AG04450 (cell line): ENCODE measurements around the gene OR5H15. TPM values are rescaled to one million over a fixed set of nuclear protein-coding genes. Genes with fewer than 3 reads are reported as not detected.
"Not testable (repeated sequence)": the region's sequence is repeated elsewhere in the genome, so short reads cannot be mapped to it uniquely, and the experiment has no call there.

ENCODE experiments used
- CTCF ChIA-PET: fragments of 300-600, 350-600 bp; formaldehyde crosslinking; extraction: SDS; loops from one replicate; lab custom pipeline; 2022; ENCODE audit warnings: antibody characterized with exemption, inconsistent platforms; lab: Charles Lee
- POLR2A ChIA-PET: fragments of 350-600 bp; formaldehyde crosslinking; extraction: SDS; loops from one replicate; lab custom pipeline; 2021; ENCODE audit warnings: antibody characterized with exemption, inconsistent platforms; lab: Yijun Ruan, JAX
- DNase-seq: peaks from one replicate; pipeline ENCODE4 v3.0.0-alpha.2; 2011; ENCODE audit warnings: low read depth, low spot score
- H3K27ac ChIP-seq: one replicate; pipeline ENCODE4 v1.5.1; 2012; ENCODE audit warnings: low read depth, low read length, control low read depth
- H3K27me3 ChIP-seq: one replicate; pipeline ENCODE4 v1.6.0; 2012; ENCODE audit warnings: low read length; ENCODE audit not compliant: control insufficient read depth, insufficient read depth
- H3K4me3 ChIP-seq: 2 replicates; pipeline ENCODE4 v1.5.1; 2011; ENCODE audit warnings: mild to moderate bottlenecking, low read depth, low read length, control low read depth
- H3K9me3 ChIP-seq: 2 replicates; pipeline ENCODE4 v1.5.1; 2012; ENCODE audit warnings: low read length; ENCODE audit not compliant: control insufficient read depth, insufficient read depth
- CTCF ChIP-seq: IDR thresholded peaks from 2 replicates; pipeline ENCODE4 v1.5.1; 2011; ENCODE audit warnings: low read depth, low read length, control low read depth, inconsistent platforms
- polyA plus RNA-seq: library from polyadenylated mRNA; depleted of rRNA; stranded (reverse); fragments of >200 nt; gene quantifications from 2 replicates; pipeline ENCODE4 v1.2.3, GENCODE V29; 2011

Gene OR5H15
- polyA plus RNA-seq, 1 experiment = not detected

GRCh38 chr3:98147179-98147578 lies 19.3 kb upstream of the OR5H15 start, which contains the start of gene OR5H14:
OR5H14 (plus strand) TSS chr3:98147479; CDS start chr3:98149386, 1,907 bp downstream.
- ChIA-PET POLR2A (no interaction called here), CTCF (no interaction called here)
- TF ChIP-seq CTCF = no peak
- no peak within 1 kb of the TSS for H3K27ac ChIP-seq
- no peak for DNase-seq
- H3K4me3 ChIP-seq = no peak within 1 kb of the TSS
- H3K27me3 ChIP-seq = no peaks in the 10 kb centered on the region
- no peaks in the 10 kb centered on the region for H3K9me3 ChIP-seq

- Histone ChIP-seq H3K9me3 (no peaks in the 10 kb centered on the region), H3K27me3 (no peaks in the 10 kb centered on the region), H3K4me3 (no peak overlapping the region), H3K27ac (no peak overlapping the region)
- no peak for TF ChIP-seq CTCF
- POLR2A ChIA-PET = no interaction called here
- CTCF ChIA-PET = no interaction called here
- DNase-seq = no peak
Observed at GRCh38 chr3:98148751-98149150, 17.7 kb upstream of the OR5H15 start.

GRCh38 chr3:98149456-98149855 lies 17.0 kb upstream of the OR5H15 start:
- POLR2A ChIA-PET, H3K27ac ChIP-seq, H3K9me3 ChIP-seq, H3K4me3 ChIP-seq, H3K27me3 ChIP-seq, CTCF ChIA-PET, DNase-seq: not testable (repeated sequence)

- TF ChIP-seq CTCF = no peak
- H3K27me3 ChIP-seq = no peaks in the 10 kb centered on the region
- H3K4me3 ChIP-seq = no peak overlapping the region
- no peak overlapping the region for H3K27ac ChIP-seq
- ChIA-PET CTCF (no interaction called here), POLR2A (no interaction called here)
- no peaks in the 10 kb centered on the region for H3K9me3 ChIP-seq
- DNase-seq = no peak
Observed at GRCh38 chr3:98151241-98151640, 15.3 kb upstream of the OR5H15 start.

DNA sequence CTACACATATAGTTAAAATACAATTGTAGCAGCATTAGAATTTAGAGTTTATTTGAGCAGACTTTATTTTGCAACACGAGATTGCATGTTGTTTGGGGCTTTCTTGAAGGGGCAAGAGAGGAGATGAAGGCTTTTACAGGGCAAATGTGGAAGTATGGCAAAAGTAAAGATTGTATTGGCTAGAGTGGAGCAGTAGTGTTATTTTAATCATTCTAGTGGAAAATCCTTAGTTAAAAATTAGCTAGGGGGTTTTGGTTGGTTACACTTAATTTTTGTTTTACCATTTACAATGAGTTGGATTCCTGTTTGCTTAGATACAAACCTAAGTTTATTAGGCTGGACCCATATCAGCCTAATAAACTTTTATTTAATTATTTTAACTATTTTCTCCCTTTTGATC lies 4.6 kb downstream of the OR5H15 start:
- no peak overlapping the region for H3K4me3 ChIP-seq
- H3K9me3 ChIP-seq = no peaks in the 10 kb centered on the region
- H3K27me3 ChIP-seq = no peaks in the 10 kb centered on the region
- CTCF ChIA-PET = no interaction called here
- no peak overlapping the region for H3K27ac ChIP-seq
- DNase-seq = no peak
- no peak for TF ChIP-seq CTCF
- POLR2A ChIA-PET = no interaction called here

DNA sequence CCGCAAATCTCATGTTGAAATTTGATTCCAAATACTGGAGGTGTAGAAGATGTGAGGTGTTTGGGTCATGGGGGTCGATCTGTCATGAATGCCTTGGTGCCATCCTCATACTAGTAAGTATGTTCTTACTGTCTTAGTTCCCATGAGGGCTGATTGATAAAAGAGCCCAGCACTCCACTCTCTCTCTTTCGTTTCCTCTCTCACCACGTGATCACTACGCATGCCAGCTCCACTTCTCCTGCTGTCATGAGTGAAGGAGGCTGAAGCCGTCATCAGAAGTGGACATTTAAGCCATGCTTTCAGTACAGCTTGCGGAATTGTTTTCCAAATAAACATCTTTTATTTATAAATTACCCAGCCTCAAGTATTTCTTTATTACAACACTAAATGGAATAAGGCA lies 6.1 kb downstream of the OR5H15 start:
- DNase-seq = no peak
- TF ChIP-seq CTCF = no peak
- Histone ChIP-seq H3K9me3 (no peaks in the 10 kb centered on the region), H3K27me3 (no peaks in the 10 kb centered on the region), H3K27ac (no peak overlapping the region), H3K4me3 (no peak overlapping the region)
- ChIA-PET POLR2A (no interaction called here), CTCF (no interaction called here)
